NCI-H1092 treated with DMSO at 0.1 percent for 48 hours (cell line): ENCODE results near the gene HOXD13.

Source experiments
- DNase-seq: peaks from one replicate; lab custom pipeline; 2025; lab: John Stamatoyannopoulos, UW

The HOXD13 gene

GRCh38 chr2:176094349-176094748 is 1.8 kb downstream of the HOXD13 start:
- DNase-seq: no peak

GRCh38 chr2:176095421-176095820 is 2.9 kb downstream of the HOXD13 start:
- DNase-seq: no peak

- no peak for DNase-seq
These were observed 3.9 kb downstream of the HOXD13 start for GRCh38 chr2:176096243-176096985.

- no peak for DNase-seq
These were observed 4.7 kb downstream of the HOXD13 start for GRCh38 chr2:176096986-176097819.

GRCh38 chr2:176097820-176098365 is 5.4 kb downstream of the HOXD13 start:
- no peak for DNase-seq

GRCh38 chr2:176098366-176099158 is 6.0 kb downstream of the HOXD13 start:
- no peak for DNase-seq

GRCh38 chr2:176099159-176099727 is 6.7 kb downstream of the HOXD13 start:
- DNase-seq: no peak

GRCh38 chr2:176099728-176100546 is 7.4 kb downstream of the HOXD13 start, which contains the start of gene HOXD12:
HOXD12 (plus strand) TSS chr2:176099795; CDS start chr2:176099802, 7 bp downstream.
- no peak for DNase-seq

GRCh38 chr2:176100547-176101140 is 8.1 kb downstream of the HOXD13 start:
- DNase-seq: no peak

GRCh38 chr2:176101216-176101830 is 8.8 kb downstream of the HOXD13 start:
- no peak for DNase-seq

- DNase-seq: no peak
These were observed 9.3 kb downstream of the HOXD13 start for GRCh38 chr2:176101842-176102241.

GRCh38 chr2:176102309-176102866 is 9.9 kb downstream of the HOXD13 start:
- DNase-seq: no peak

- no peak for DNase-seq
These were observed 10.7 kb downstream of the HOXD13 start for GRCh38 chr2:176103194-176103593.

- no peak for DNase-seq
These were observed 11.3 kb downstream of the HOXD13 start for GRCh38 chr2:176103742-176104315.

- DNase-seq: no peak
These were observed 12.0 kb downstream of the HOXD13 start for GRCh38 chr2:176104316-176105077.

GRCh38 chr2:176105078-176105729 is 12.7 kb downstream of the HOXD13 start:
- DNase-seq: no peak

GRCh38 chr2:176105730-176106580 is 13.4 kb downstream of the HOXD13 start:
- DNase-seq: no peak
